Mucosa of rectum (tissue), 2 donors: ENCODE results near the gene FOSL1.

Source experiments
- H3K27ac ChIP-seq, 2 donors: one replicate each; pipeline ENCODE4 v1.7.0; 2013; ENCODE audit warnings: inconsistent platforms in 2 of 2, low read depth in 2 of 2, low read length in 2 of 2
- H3K27me3 ChIP-seq, 2 donors: one replicate each; pipeline ENCODE4 v1.7.0; 2013; ENCODE audit warnings: low read length in 2 of 2; ENCODE audit not compliant: control insufficient read depth in 2 of 2, insufficient read depth in 2 of 2
- H3K36me3 ChIP-seq, 2 donors: one replicate each; pipeline ENCODE4 v1.7.0; 2013; ENCODE audit warnings: low read length in 2 of 2; ENCODE audit not compliant: control insufficient read depth in 2 of 2, insufficient read depth in 2 of 2
- H3K4me1 ChIP-seq, 2 donors: one replicate each; pipeline ENCODE4 v1.7.0; 2013; ENCODE audit warnings: low read length in 2 of 2, mild to moderate bottlenecking in 1 of 2; ENCODE audit not compliant: control insufficient read depth in 2 of 2, insufficient read depth in 2 of 2
- H3K4me3 ChIP-seq, 2 donors: one replicate each; pipeline ENCODE4 v1.7.0; 2013; ENCODE audit warnings: low read length in 2 of 2
- H3K9ac ChIP-seq, 2 donors: one replicate each; pipeline ENCODE4 v1.7.0; 2013; ENCODE audit warnings: low read length in 2 of 2, low read depth in 1 of 2, mild to moderate bottlenecking in 1 of 2
- H3K9me3 ChIP-seq, 2 donors: one replicate each; pipeline ENCODE4 v1.7.0; 2013; ENCODE audit warnings: low read length in 2 of 2; ENCODE audit not compliant: control insufficient read depth in 2 of 2
- donor health status: healthy.
- donor health status: Normal muscosa, but diverticular disease.

The FOSL1 gene

GRCh38 chr11:65858681-65859087 lies 41.5 kb downstream of the FOSL1 start:
- peak overlapping the region; percentile 99 for H3K27ac ChIP-seq
- H3K4me3 ChIP-seq, result peak overlapping the region; percentile 74 to 93
- H3K9ac ChIP-seq, result peak overlapping the region; percentile 85 to 96
- peaks cover 32 to 50% of the 10 kb centered on the region in 2 donors for H3K36me3 ChIP-seq
- peaks cover 58 to 61% of the 10 kb centered on the region in 2 donors for H3K4me1 ChIP-seq
- H3K27me3 ChIP-seq, result no peaks in the 10 kb centered on the region
- no peaks in the 10 kb centered on the region for H3K9me3 ChIP-seq

GRCh38 chr11:65857853-65858680 lies 42.1 kb downstream of the FOSL1 start, which contains the start of gene CFL1:
CFL1 (minus strand) TSS chr11:65858180; CDS start chr11:65858099, 81 bp downstream.
- Histone ChIP-seq H3K27ac (peak within 1 kb of the TSS; percentile 99), H3K9ac (peak within 1 kb of the TSS; percentile 88 to 96), H3K9me3 (no peaks in the 10 kb centered on the region), H3K4me1 (peaks cover 64 to 67% of the 10 kb centered on the region in 2 donors), H3K4me3 (peak within 1 kb of the TSS; percentile 93 to 97), H3K27me3 (no peaks in the 10 kb centered on the region), H3K36me3 (peaks cover 29 to 50% of the 10 kb centered on the region in 2 donors)

- peaks cover 31 to 49% of the 10 kb centered on the region in 2 donors for H3K36me3 ChIP-seq
- peaks cover 70% of the 10 kb centered on the region in 2 donors for H3K4me1 ChIP-seq
- peak overlapping the region; percentile 88 to 96 for H3K9ac ChIP-seq
- no peaks in the 10 kb centered on the region for H3K27me3 ChIP-seq
- H3K4me3 ChIP-seq, result peak overlapping the region; percentile 93 to 97
- no peaks in the 10 kb centered on the region for H3K9me3 ChIP-seq
- peak overlapping the region; percentile 99 for H3K27ac ChIP-seq
These were observed 42.7 kb downstream of the FOSL1 start for GRCh38 chr11:65857500-65857852.

GRCh38 chr11:65856689-65857499 lies 43.3 kb downstream of the FOSL1 start:
- peak overlapping the region; percentile 88 to 96 for H3K9ac ChIP-seq
- peaks cover 73 to 74% of the 10 kb centered on the region in 2 donors for H3K4me1 ChIP-seq
- H3K27ac ChIP-seq, result peak overlapping the region; percentile 99
- no peaks in the 10 kb centered on the region for H3K9me3 ChIP-seq
- H3K36me3 ChIP-seq, result peaks cover 36 to 48% of the 10 kb centered on the region in 2 donors
- peak overlapping the region; percentile 93 to 97 for H3K4me3 ChIP-seq
- H3K27me3 ChIP-seq, result no peaks in the 10 kb centered on the region

GRCh38 chr11:65855927-65856363 lies 44.2 kb downstream of the FOSL1 start:
- Histone ChIP-seq H3K27ac (peak overlapping the region; percentile 99), H3K27me3 (no peaks in the 10 kb centered on the region), H3K9ac (peak overlapping the region; percentile 88 to 96), H3K4me3 (peak overlapping the region; percentile 93 to 97), H3K36me3 (peaks cover 42 to 55% of the 10 kb centered on the region in 2 donors), H3K4me1 (peaks cover 65 to 69% of the 10 kb centered on the region in 2 donors), H3K9me3 (no peaks in the 10 kb centered on the region)

- H3K27me3 ChIP-seq, result no peaks in the 10 kb centered on the region
- peak overlapping the region; percentile 99 for H3K27ac ChIP-seq
- H3K9me3 ChIP-seq, result no peaks in the 10 kb centered on the region
- H3K36me3 ChIP-seq, result peaks cover 45 to 61% of the 10 kb centered on the region in 2 donors
- peak overlapping the region; percentile 93 to 97 for H3K4me3 ChIP-seq
- H3K9ac ChIP-seq, result peak overlapping the region; percentile 38 to 96
- H3K4me1 ChIP-seq, result peaks cover 62 to 69% of the 10 kb centered on the region in 2 donors
These were observed 45.0 kb downstream of the FOSL1 start for GRCh38 chr11:65854852-65855837.

GRCh38 chr11:65854161-65854592 lies 46.0 kb downstream of the FOSL1 start:
- peaks cover 57 to 61% of the 10 kb centered on the region in 2 donors for H3K4me1 ChIP-seq
- H3K36me3 ChIP-seq, result peaks cover 45 to 61% of the 10 kb centered on the region in 2 donors
- H3K4me3 ChIP-seq, result peak overlapping the region; percentile 46 to 97
- H3K27ac ChIP-seq, result peak overlapping the region; percentile 99
- H3K9me3 ChIP-seq, result no peaks in the 10 kb centered on the region
- no peaks in the 10 kb centered on the region for H3K27me3 ChIP-seq
- peak overlapping the region; percentile 38 to 96 for H3K9ac ChIP-seq

GRCh38 chr11:65853246-65853979 lies 46.8 kb downstream of the FOSL1 start:
- no peaks in the 10 kb centered on the region for H3K9me3 ChIP-seq
- H3K9ac ChIP-seq, result peak overlapping the region; percentile 38 to 46
- peak overlapping the region; percentile 46 to 58 for H3K4me3 ChIP-seq
- H3K27me3 ChIP-seq, result no peaks in the 10 kb centered on the region
- H3K27ac ChIP-seq, result peak overlapping the region; percentile 88 to 93
- H3K36me3 ChIP-seq, result peaks cover 45 to 61% of the 10 kb centered on the region in 2 donors
- H3K4me1 ChIP-seq, result peaks cover 51 to 55% of the 10 kb centered on the region in 2 donors
